Measurements from ENCODE around the gene ATP1B3. TPM values are rescaled to one million over a fixed set of nuclear protein-coding genes. Genes with fewer than 3 reads are reported as not detected.
"Not testable (repeated sequence)": the region's sequence is repeated elsewhere in the genome, so short reads cannot be mapped to it uniquely, and the experiment has no call there.

Gene ATP1B3
- total RNA-seq, 4 donors from 2014 or later, result 32.5 to 61.0 (median 41.7) TPM

DNA sequence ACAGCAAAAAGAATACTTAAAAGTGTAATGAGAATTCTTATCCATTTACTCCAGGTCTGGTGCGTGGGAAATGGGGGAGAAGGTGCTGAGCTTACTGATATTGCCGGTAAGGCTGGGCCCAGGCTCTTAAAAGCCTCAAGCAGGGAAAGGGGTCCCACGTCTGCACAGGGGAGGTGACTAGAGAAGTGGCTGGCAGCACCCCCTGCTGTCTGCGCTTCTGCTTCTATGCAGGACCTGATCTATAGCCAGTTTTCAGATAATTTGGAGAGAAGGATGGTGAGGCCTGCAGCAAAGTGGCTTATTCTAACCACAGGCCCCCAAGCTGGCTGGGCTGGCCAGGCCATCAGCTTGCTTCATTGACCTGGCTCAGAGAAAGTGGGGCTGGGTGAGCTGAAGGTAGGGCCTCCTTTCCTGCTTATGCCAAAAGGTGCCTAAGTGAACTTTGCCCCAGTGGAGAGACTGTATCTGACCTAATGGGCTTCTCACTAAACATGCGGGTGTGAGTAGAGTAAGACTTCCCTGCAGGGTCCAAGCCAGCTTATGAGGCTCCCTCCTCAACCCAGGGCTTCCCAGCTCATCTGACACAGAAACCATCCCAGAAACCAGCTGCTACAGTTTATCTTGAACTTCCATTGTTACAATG is 30.9 kb upstream of the ATP1B3 start:
- Histone ChIP-seq H3K4me1 (peaks cover 0 to 6% (median 0%) of the 10 kb centered on the region in 4 donors), H3K27ac (replicated peaks in 1 of 4) (no peak overlapping the region), H3K27me3 (no peaks in the 10 kb centered on the region), H3K36me3 (no peaks in the 10 kb centered on the region), H3K4me3 (no peak overlapping the region), H3K9me3 (no peaks in the 10 kb centered on the region)
- intact Hi-C loops (cut with DNase I), result no loop called here
- WGBS, result 77% methylated on average over 5 of the region's 5 CpGs
- DNase-seq (ENCODE audit: extremely low spot score), result no peak
- TF ChIP-seq EP300 (IDR thresholded peaks at IDR 0.05), result no peak
- TF ChIP-seq CTCF (IDR thresholded peaks at IDR 0.05), result no peak
- no peak for TF ChIP-seq POLR2A (IDR thresholded peaks at IDR 0.05; ENCODE audit: low read depth)

- Histone ChIP-seq H3K4me1 (peaks cover 0 to 6% (median 0%) of the 10 kb centered on the region in 4 donors), H3K36me3 (no peaks in the 10 kb centered on the region), H3K9me3 (no peaks in the 10 kb centered on the region), H3K27me3 (no peaks in the 10 kb centered on the region), H3K27ac (replicated peaks in 1 of 4) (no peak overlapping the region), H3K4me3 (no peak overlapping the region)
- 29% methylated on average over 3 of the region's 3 CpGs for WGBS
- TF ChIP-seq EP300 (IDR thresholded peaks at IDR 0.05), result no peak
- no peak for TF ChIP-seq POLR2AphosphoS5 (IDR thresholded peaks at IDR 0.05)
- no peak for TF ChIP-seq CTCF (IDR thresholded peaks at IDR 0.05)
- no peak for TF ChIP-seq POLR2A (IDR thresholded peaks at IDR 0.05; ENCODE audit: low read depth)
- DNase-seq (ENCODE audit: extremely low spot score), result no peak
- intact Hi-C loops (cut with DNase I), result no loop called here
Measured at GRCh38 chr3:141846050-141846433, 30.4 kb upstream of the ATP1B3 start.

- DNase-seq (ENCODE audit: extremely low spot score); H3K36me3 ChIP-seq; H3K9me3 ChIP-seq; intact Hi-C loops (cut with DNase I); H3K27me3 ChIP-seq; H3K27ac ChIP-seq (replicated peaks in 1 of 4); H3K4me3 ChIP-seq; H3K4me1 ChIP-seq: not testable (repeated sequence)
- WGBS, result 97% methylated on average over 5 of the region's 5 CpGs
Measured at GRCh38 chr3:141848159-141848748, 28.2 kb upstream of the ATP1B3 start.

DNA sequence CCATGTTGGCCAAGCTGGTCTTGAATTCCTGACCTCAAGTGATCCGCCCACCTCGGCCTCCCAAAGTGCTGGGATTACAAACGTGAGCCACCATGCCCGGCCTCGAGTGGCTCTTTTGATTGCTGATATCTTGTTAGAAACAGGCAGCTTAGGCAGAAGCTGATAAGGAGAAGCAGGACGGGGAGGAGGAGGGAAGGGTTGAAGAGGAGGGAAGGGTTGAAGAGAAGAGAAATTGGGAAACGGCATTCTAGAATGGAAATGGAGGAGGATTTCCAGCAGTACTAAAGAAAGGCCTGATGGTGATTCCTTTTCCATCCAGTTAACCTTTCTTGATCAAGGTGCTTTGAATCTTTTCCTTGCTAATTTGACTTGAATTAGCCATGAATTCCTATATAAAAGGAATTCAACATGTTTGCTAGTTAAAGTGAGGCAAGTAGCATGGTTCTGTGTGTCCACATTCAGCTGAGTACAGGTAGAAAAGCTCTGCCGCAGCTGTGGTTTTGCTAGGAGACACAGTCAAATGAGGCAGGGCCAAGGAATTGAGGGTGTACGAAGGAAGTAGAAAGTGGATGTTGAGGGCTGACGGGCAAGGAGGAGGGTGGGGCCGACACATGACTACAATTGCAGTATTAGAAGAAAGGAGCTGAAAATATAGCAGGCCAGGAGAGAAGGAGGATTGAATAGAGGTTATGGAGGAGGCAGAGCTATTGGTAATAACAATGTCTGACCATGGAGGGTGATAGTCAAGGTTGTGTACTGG is 27.2 kb upstream of the ATP1B3 start:
- intact Hi-C loops (cut with DNase I), result no loop called here
- Histone ChIP-seq H3K36me3 (no peaks in the 10 kb centered on the region), H3K4me3 (no peak overlapping the region), H3K9me3 (no peaks in the 10 kb centered on the region), H3K27ac (replicated peaks in 1 of 4) (no peak overlapping the region), H3K27me3 (no peaks in the 10 kb centered on the region), H3K4me1 (peaks cover 0 to 6% (median 6%) of the 10 kb centered on the region in 4 donors)
- DNase-seq (ENCODE audit: extremely low spot score), result no peak
- no peak for TF ChIP-seq CTCF (IDR thresholded peaks at IDR 0.05)
- no peak for TF ChIP-seq EP300 (IDR thresholded peaks at IDR 0.05)
- no peak for TF ChIP-seq POLR2AphosphoS5 (IDR thresholded peaks at IDR 0.05)
- no peak for TF ChIP-seq POLR2A (IDR thresholded peaks at IDR 0.05; ENCODE audit: low read depth)
- WGBS, result 75% methylated on average over 11 of the region's 11 CpGs

- no peaks in the 10 kb centered on the region for H3K27me3 ChIP-seq
- H3K36me3 ChIP-seq, result no peaks in the 10 kb centered on the region
- DNase-seq (ENCODE audit: extremely low spot score), result no peak
- TF ChIP-seq POLR2AphosphoS5 (IDR thresholded peaks at IDR 0.05) (peak in 1 of 2 donors; percentile 52), POLR2A (IDR thresholded peaks at IDR 0.05; ENCODE audit: low read depth) (no peak)
- H3K27ac ChIP-seq (replicated peaks in 1 of 4), result peak overlapping the region in 1 of 4 donors; percentile 3
- 83% methylated on average over 5 of the region's 5 CpGs for WGBS
- no peak overlapping the region for H3K4me3 ChIP-seq
- intact Hi-C loops (cut with DNase I), result no loop called here
- H3K4me1 ChIP-seq, result peaks cover 0 to 6% (median 3%) of the 10 kb centered on the region in 4 donors
- no peaks in the 10 kb centered on the region for H3K9me3 ChIP-seq
Measured at GRCh38 chr3:141851411-141851810, 25.0 kb upstream of the ATP1B3 start.
